Measurements from ENCODE around the gene ADAMTSL3. TPM values are rescaled to one million over a fixed set of nuclear protein-coding genes. Genes with fewer than 3 reads are reported as not detected.

ADAMTSL3 gene
- total and polyA plus RNA-seq, 2 experiments from 2014 or later: 0.61 to 0.87 TPM

DNA sequence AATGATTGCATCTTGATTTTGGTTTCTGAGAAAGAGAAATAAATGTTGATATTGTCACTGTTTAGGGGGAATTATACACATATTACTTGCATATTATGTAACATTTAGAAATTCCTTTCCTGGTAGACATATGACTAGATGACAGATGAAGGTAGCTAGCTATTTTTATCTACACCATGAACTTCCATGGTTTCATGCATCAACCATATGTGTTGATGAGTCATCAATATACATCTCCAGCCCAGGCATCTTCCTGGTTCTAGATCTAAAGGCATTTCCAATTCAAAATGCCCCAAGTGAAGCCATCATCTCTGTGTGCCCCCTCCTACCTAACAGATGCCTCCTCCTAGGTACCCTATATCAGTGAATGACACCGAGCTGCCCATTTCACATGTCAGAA is 9.5 kb upstream of the ADAMTSL3 start (continued):
- no peak for TF ChIP-seq ZNF462 (CRISPR knock-in tag; IDR thresholded peaks at IDR 0.05)

GRCh38 chr15:83650831-83651230 is 3.1 kb upstream of the ADAMTSL3 start:
- Mint-ChIP-seq H3K9me3 (no peaks in the 10 kb centered on the region), H3K36me3 (ENCODE audit: low read depth) (no peaks in the 10 kb centered on the region; the same call in 2 of the 3 replicates), H3K27me3 (ENCODE audit: insufficient read depth, low read depth, poor library complexity) (peaks cover 35% of the 10 kb centered on the region), H3K27ac (no peak overlapping the region), H3K4me3 (no peak overlapping the region), H3K4me1 (peaks cover 19% of the 10 kb centered on the region)
- H3K4me3 ChIP-seq: no peak overlapping the region
- peaks cover 41% of the 10 kb centered on the region for H3K27me3 ChIP-seq (ENCODE audit: insufficient read depth)
- DNase-seq (ENCODE audit: low spot score) (no peak), ATAC-seq (no peak)
- H3K36me3 ChIP-seq (ENCODE audit: insufficient read depth): no peaks in the 10 kb centered on the region; the same call in 1 of the 2 replicates
- H2AFZ ChIP-seq: no peak overlapping the region
- peaks cover 4% of the 10 kb centered on the region; the same call in 1 of the 2 replicates for H3K4me1 ChIP-seq (ENCODE audit: insufficient read depth)
- H4K20me1 ChIP-seq (replicated peaks; ENCODE audit: insufficient read depth): no peaks in the 10 kb centered on the region
- 0 out of 2 replicates have a peak overlapping the region, but pooled peaks have one; percentile 20 for H3K4me2 ChIP-seq
- no peak overlapping the region for H3K27ac ChIP-seq (ENCODE audit: low read depth)
- no peaks in the 10 kb centered on the region for H3K79me2 ChIP-seq (replicated peaks; ENCODE audit: insufficient read depth)
- 0 out of 2 replicates have a peak, but pooled peaks cover 4% of the 10 kb centered on the region for H3F3A ChIP-seq (replicated peaks; ENCODE audit: low read depth)
- 0 out of 2 replicates have a peak, but pooled peaks cover 7% of the 10 kb centered on the region for H3K9me2 ChIP-seq (ENCODE audit: insufficient read depth)
- TF ChIP-seq EZH2 (IDR thresholded peaks at IDR 0.05; ENCODE audit: low read depth, unreplicated experiment) (no peak), REST (IDR thresholded peaks at IDR 0.05; ENCODE audit: unreplicated experiment) (no peak), ZNF114 (CRISPR knock-in tag; IDR thresholded peaks at IDR 0.05) (no peak), STAT1 (IDR thresholded peaks at IDR 0.05; ENCODE audit: unreplicated experiment) (no peak)
- TF ChIP-seq, protein P1, sequence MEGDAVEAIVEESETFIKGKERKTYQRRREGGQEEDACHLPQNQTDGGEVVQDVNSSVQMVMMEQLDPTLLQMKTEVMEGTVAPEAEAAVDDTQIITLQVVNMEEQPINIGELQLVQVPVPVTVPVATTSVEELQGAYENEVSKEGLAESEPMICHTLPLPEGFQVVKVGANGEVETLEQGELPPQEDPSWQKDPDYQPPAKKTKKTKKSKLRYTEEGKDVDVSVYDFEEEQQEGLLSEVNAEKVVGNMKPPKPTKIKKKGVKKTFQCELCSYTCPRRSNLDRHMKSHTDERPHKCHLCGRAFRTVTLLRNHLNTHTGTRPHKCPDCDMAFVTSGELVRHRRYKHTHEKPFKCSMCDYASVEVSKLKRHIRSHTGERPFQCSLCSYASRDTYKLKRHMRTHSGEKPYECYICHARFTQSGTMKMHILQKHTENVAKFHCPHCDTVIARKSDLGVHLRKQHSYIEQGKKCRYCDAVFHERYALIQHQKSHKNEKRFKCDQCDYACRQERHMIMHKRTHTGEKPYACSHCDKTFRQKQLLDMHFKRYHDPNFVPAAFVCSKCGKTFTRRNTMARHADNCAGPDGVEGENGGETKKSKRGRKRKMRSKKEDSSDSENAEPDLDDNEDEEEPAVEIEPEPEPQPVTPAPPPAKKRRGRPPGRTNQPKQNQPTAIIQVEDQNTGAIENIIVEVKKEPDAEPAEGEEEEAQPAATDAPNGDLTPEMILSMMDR (conservative IDR thresholded peaks at IDR 0.05; ENCODE audit: low read depth in 2 of 2): no peak
